ENCODE data around the gene GRIP1. TPM values are rescaled to one million over a fixed set of nuclear protein-coding genes. Genes with fewer than 3 reads are reported as not detected.

The GRIP1 gene
- total and polyA plus RNA-seq, 2 experiments from 2014 or later: 5.1 to 13.7 TPM

- TF ChIP-seq, protein P1, sequence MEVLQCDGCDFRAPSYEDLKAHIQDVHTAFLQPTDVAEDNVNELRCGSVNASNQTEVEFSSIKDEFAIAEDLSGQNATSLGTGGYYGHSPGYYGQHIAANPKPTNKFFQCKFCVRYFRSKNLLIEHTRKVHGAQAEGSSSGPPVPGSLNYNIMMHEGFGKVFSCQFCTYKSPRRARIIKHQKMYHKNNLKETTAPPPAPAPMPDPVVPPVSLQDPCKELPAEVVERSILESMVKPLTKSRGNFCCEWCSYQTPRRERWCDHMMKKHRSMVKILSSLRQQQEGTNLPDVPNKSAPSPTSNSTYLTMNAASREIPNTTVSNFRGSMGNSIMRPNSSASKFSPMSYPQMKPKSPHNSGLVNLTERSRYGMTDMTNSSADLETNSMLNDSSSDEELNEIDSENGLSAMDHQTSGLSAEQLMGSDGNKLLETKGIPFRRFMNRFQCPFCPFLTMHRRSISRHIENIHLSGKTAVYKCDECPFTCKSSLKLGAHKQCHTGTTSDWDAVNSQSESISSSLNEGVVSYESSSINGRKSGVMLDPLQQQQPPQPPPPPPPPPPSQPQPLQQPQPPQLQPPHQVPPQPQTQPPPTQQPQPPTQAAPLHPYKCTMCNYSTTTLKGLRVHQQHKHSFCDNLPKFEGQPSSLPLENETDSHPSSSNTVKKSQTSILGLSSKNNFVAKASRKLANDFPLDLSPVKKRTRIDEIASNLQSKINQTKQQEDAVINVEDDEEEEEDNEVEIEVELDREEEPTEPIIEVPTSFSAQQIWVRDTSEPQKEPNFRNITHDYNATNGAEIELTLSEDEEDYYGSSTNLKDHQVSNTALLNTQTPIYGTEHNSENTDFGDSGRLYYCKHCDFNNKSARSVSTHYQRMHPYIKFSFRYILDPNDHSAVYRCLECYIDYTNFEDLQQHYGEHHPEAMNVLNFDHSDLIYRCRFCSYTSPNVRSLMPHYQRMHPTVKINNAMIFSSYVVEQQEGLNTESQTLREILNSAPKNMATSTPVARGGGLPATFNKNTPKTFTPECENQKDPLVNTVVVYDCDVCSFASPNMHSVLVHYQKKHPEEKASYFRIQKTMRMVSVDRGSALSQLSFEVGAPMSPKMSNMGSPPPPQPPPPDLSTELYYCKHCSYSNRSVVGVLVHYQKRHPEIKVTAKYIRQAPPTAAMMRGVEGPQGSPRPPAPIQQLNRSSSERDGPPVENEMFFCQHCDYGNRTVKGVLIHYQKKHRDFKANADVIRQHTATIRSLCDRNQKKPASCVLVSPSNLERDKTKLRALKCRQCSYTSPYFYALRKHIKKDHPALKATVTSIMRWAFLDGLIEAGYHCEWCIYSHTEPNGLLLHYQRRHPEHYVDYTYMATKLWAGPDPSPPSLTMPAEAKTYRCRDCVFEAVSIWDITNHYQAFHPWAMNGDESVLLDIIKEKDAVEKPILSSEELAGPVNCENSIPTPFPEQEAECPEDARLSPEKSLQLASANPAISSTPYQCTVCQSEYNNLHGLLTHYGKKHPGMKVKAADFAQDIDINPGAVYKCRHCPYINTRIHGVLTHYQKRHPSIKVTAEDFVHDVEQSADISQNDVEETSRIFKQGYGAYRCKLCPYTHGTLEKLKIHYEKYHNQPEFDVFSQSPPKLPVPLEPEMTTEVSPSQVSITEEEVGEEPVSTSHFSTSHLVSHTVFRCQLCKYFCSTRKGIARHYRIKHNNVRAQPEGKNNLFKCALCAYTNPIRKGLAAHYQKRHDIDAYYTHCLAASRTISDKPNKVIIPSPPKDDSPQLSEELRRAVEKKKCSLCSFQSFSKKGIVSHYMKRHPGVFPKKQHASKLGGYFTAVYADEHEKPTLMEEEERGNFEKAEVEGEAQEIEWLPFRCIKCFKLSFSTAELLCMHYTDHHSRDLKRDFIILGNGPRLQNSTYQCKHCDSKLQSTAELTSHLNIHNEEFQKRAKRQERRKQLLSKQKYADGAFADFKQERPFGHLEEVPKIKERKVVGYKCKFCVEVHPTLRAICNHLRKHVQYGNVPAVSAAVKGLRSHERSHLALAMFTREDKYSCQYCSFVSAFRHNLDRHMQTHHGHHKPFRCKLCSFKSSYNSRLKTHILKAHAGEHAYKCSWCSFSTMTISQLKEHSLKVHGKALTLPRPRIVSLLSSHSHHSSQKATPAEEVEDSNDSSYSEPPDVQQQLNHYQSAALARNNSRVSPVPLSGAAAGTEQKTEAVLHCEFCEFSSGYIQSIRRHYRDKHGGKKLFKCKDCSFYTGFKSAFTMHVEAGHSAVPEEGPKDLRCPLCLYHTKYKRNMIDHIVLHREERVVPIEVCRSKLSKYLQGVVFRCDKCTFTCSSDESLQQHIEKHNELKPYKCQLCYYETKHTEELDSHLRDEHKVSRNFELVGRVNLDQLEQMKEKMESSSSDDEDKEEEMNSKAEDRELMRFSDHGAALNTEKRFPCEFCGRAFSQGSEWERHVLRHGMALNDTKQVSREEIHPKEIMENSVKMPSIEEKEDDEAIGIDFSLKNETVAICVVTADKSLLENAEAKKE (CRISPR knock-in tag; IDR thresholded peaks at IDR 0.05): no peak
- no peak for TF ChIP-seq NANOG (IDR thresholded peaks at IDR 0.05; ENCODE audit: borderline replicate concordance)
Measured at GRCh38 chr12:66684222-66684621, 5.3 kb upstream of the GRIP1 start (continued).

- Histone ChIP-seq H3K36me3 (ENCODE audit: insufficient read depth) (no peaks in the 10 kb centered on the region), H3K9me2 (ENCODE audit: insufficient read depth) (0 out of 2 replicates have a peak, but pooled peaks cover 5% of the 10 kb centered on the region), H3K27ac (ENCODE audit: low read depth) (no peak overlapping the region), H4K20me1 (replicated peaks; ENCODE audit: insufficient read depth) (no peaks in the 10 kb centered on the region), H3K79me2 (replicated peaks; ENCODE audit: insufficient read depth) (no peaks in the 10 kb centered on the region), H3K4me3 (no peak overlapping the region), H3K4me1 (ENCODE audit: insufficient read depth) (peaks cover 24% of the 10 kb centered on the region), H2AFZ (no peak overlapping the region), H3K27me3 (ENCODE audit: insufficient read depth) (no peaks in the 10 kb centered on the region), H3K4me2 (no peak overlapping the region), H3F3A (replicated peaks; ENCODE audit: low read depth) (no peaks in the 10 kb centered on the region)
- Mint-ChIP-seq H3K9me3 (no peaks in the 10 kb centered on the region), H3K36me3 (ENCODE audit: low read depth) (no peaks in the 10 kb centered on the region), H3K4me3 (no peak overlapping the region), H3K27me3 (ENCODE audit: insufficient read depth, low read depth, poor library complexity) (peaks cover 2% of the 10 kb centered on the region), H3K4me1 (peaks cover 36% of the 10 kb centered on the region), H3K27ac (no peak overlapping the region)
- DNase-seq (ENCODE audit: low spot score) (no peak), ATAC-seq (no peak)
- TF ChIP-seq POLR2AphosphoS5 (IDR thresholded peaks at IDR 0.05; ENCODE audit: low read depth) (no peak), STAT1 (IDR thresholded peaks at IDR 0.05; ENCODE audit: unreplicated experiment) (no peak), ZNF331 (CRISPR knock-in tag; IDR thresholded peaks at IDR 0.05; ENCODE audit: low read depth) (no peak), JUNB (IDR thresholded peaks at IDR 0.05; ENCODE audit: unreplicated experiment) (no peak), EZH2phosphoT487 (IDR thresholded peaks at IDR 0.05; ENCODE audit: unreplicated experiment) (no peak), ZNF114 (CRISPR knock-in tag; IDR thresholded peaks at IDR 0.05) (no peak), EZH2 (IDR thresholded peaks at IDR 0.05; ENCODE audit: low read depth, unreplicated experiment) (no peak), NANOG (IDR thresholded peaks at IDR 0.05; ENCODE audit: borderline replicate concordance) (no peak), ETS1 (IDR thresholded peaks at IDR 0.05) (no peak), CREB1 (CRISPR knock-in tag; IDR thresholded peaks at IDR 0.05; ENCODE audit: low read depth) (no peak)
- TF ChIP-seq, protein P2, sequence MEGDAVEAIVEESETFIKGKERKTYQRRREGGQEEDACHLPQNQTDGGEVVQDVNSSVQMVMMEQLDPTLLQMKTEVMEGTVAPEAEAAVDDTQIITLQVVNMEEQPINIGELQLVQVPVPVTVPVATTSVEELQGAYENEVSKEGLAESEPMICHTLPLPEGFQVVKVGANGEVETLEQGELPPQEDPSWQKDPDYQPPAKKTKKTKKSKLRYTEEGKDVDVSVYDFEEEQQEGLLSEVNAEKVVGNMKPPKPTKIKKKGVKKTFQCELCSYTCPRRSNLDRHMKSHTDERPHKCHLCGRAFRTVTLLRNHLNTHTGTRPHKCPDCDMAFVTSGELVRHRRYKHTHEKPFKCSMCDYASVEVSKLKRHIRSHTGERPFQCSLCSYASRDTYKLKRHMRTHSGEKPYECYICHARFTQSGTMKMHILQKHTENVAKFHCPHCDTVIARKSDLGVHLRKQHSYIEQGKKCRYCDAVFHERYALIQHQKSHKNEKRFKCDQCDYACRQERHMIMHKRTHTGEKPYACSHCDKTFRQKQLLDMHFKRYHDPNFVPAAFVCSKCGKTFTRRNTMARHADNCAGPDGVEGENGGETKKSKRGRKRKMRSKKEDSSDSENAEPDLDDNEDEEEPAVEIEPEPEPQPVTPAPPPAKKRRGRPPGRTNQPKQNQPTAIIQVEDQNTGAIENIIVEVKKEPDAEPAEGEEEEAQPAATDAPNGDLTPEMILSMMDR (conservative IDR thresholded peaks at IDR 0.05; ENCODE audit: low read depth in 2 of 2): no peak
- TF ChIP-seq, protein P3, sequence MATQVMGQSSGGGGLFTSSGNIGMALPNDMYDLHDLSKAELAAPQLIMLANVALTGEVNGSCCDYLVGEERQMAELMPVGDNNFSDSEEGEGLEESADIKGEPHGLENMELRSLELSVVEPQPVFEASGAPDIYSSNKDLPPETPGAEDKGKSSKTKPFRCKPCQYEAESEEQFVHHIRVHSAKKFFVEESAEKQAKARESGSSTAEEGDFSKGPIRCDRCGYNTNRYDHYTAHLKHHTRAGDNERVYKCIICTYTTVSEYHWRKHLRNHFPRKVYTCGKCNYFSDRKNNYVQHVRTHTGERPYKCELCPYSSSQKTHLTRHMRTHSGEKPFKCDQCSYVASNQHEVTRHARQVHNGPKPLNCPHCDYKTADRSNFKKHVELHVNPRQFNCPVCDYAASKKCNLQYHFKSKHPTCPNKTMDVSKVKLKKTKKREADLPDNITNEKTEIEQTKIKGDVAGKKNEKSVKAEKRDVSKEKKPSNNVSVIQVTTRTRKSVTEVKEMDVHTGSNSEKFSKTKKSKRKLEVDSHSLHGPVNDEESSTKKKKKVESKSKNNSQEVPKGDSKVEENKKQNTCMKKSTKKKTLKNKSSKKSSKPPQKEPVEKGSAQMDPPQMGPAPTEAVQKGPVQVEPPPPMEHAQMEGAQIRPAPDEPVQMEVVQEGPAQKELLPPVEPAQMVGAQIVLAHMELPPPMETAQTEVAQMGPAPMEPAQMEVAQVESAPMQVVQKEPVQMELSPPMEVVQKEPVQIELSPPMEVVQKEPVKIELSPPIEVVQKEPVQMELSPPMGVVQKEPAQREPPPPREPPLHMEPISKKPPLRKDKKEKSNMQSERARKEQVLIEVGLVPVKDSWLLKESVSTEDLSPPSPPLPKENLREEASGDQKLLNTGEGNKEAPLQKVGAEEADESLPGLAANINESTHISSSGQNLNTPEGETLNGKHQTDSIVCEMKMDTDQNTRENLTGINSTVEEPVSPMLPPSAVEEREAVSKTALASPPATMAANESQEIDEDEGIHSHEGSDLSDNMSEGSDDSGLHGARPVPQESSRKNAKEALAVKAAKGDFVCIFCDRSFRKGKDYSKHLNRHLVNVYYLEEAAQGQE (IDR thresholded peaks at IDR 0.05; ENCODE audit: unreplicated experiment): no peak
Measured at GRCh38 chr12:66683822-66684221, 4.9 kb upstream of the GRIP1 start.
